Upper lobe of left lung (tissue), 4 donors: Measurements from ENCODE around the gene DYNLL1.

ENCODE experiments used
- CTCF ChIP-seq, 6 experiments: fragments of 450-650 bp in 4 of 6; fragments of 200-600 bp in 2 of 6; sonication (generic) in 2 of 6; IDR thresholded peaks; one replicate each; pipeline ENCODE4 v1.5.1; 2016 to 2019; ENCODE audit warnings: antibody characterized with exemption in 6 of 6
- POLR2AphosphoS5 ChIP-seq, 2 donors: sonication (generic); formaldehyde crosslinking; IDR thresholded peaks; one replicate each; pipeline ENCODE4 v1.5.1; 2017; ENCODE audit warnings: antibody characterized with exemption in 2 of 2

- TF ChIP-seq CTCF (IDR thresholded peaks at IDR 0.05), result no peak
- TF ChIP-seq POLR2AphosphoS5 (IDR thresholded peaks at IDR 0.05), result no peak
These were observed 20.3 kb upstream of the DYNLL1 start for GRCh38 chr12:120475643-120476042.
